GM12878 (cell line): ENCODE data around the gene C1orf74.

Experiments
- EED ChIP-seq: sonication (generic); IDR thresholded peaks from 2 replicates; pipeline ENCODE4 v1.6.1; 2016; ENCODE audit warnings: antibody characterized with exemption, low read depth
- NFYB ChIP-seq: IDR thresholded peaks from 2 replicates; pipeline ENCODE4 v1.6.1; 2011; ENCODE audit warnings: low read depth, mild to moderate bottlenecking, low read length, improper control_type of control experiment, moderate library complexity; ENCODE audit not compliant: insufficient read depth
- POLR2A ChIP-seq: IDR thresholded peaks from 2 replicates; pipeline ENCODE4 v1.6.1; 2011; ENCODE audit warnings: low read depth, mild to moderate bottlenecking, low read length
- TBL1XR1 ChIP-seq: IDR thresholded peaks from 2 replicates; pipeline ENCODE4 v1.6.1; 2012; ENCODE audit warnings: low read depth, low read length, improper control_type of control experiment
- ZNF207 ChIP-seq: fragments of 450-650 bp; IDR thresholded peaks from 2 replicates; pipeline ENCODE4 v1.6.1; 2014; ENCODE audit warnings: antibody characterized with exemption, mild to moderate bottlenecking, borderline replicate concordance
- ZNF24 ChIP-seq: fragments of 450-650 bp; IDR thresholded peaks from 2 replicates; pipeline ENCODE4 v1.6.1; 2017; ENCODE audit warnings: antibody characterized with exemption, mild to moderate bottlenecking
- TF ChIP-seq, protein P1 (sequence below): IDR thresholded peaks from 2 replicates; pipeline ENCODE4 v1.6.1; 2011; ENCODE audit warnings: borderline replicate concordance, low read depth, mild to moderate bottlenecking, moderate library complexity, mixed read lengths, low read length; ENCODE audit not compliant: insufficient read depth; ENCODE audit errors: extremely low read length
- TF ChIP-seq, protein P2 (sequence below), 3 experiments: IDR thresholded peaks in 2 of 3; conservative IDR thresholded peaks in 1 of 3; 2 replicates each; pipeline ENCODE4 v1.5.1; 2011; ENCODE audit warnings: low read depth in 3 of 3, low read length in 3 of 3, mild to moderate bottlenecking in 3 of 3, control low read depth in 2 of 3, moderate library complexity in 2 of 3, inconsistent platforms in 1 of 3, mixed read lengths in 1 of 3; ENCODE audit not compliant: control insufficient read depth in 2 of 3, insufficient read depth in 1 of 3; ENCODE audit errors: extremely low read depth in 1 of 3

DNA sequence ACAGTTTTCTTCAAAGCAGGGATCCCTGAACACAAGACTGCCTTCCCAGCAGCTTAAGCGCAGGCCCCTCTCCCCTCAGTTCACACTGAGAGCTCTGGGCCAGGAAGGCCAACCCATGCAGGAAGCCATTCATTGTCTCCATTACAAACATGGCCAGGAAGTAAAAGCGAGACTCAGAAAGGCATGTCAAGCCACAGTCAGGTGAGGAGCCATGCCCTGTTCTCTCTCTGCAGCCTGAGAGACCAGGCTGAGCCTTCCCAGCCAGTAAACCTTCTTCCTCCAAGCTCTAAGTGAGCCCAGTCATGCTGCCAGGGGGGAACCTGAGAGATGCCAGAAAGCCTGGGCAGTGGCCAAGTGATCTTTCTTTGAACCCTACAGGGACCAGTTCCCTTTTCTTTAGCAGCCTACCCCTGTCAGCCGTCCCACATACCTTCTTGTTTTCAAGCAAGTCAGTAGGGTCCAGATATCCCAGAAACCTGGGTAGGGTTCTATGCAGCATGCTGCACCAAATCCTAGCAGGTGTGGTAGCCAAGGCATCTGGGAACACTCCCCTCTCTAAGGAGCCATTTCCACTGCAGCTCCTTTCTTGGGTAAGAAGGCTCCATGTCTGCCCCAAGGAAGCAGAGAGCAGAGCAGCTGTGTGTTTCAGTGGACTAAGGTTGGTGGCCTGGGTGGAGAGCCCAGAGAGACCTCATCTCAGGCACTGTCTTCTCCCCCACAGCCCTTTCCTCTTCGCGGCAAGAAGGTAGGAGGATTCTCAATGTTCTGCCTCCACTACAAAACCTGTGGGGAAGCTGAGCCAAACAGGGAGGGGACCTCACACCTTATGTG is 27.5 kb downstream of the C1orf74 start:
- TF ChIP-seq, protein P1, sequence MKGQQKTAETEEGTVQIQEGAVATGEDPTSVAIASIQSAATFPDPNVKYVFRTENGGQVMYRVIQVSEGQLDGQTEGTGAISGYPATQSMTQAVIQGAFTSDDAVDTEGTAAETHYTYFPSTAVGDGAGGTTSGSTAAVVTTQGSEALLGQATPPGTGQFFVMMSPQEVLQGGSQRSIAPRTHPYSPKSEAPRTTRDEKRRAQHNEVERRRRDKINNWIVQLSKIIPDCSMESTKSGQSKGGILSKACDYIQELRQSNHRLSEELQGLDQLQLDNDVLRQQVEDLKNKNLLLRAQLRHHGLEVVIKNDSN: no peak
- TF ChIP-seq TBL1XR1 (no peak), ZNF207 (no peak), EED (peak; percentile 23; the same call in 1 of the 2 replicates), NFYB (no peak), ZNF24 (no peak), POLR2A (no peak; the same call in 1 of the 2 replicates)
- TF ChIP-seq, protein P2, sequence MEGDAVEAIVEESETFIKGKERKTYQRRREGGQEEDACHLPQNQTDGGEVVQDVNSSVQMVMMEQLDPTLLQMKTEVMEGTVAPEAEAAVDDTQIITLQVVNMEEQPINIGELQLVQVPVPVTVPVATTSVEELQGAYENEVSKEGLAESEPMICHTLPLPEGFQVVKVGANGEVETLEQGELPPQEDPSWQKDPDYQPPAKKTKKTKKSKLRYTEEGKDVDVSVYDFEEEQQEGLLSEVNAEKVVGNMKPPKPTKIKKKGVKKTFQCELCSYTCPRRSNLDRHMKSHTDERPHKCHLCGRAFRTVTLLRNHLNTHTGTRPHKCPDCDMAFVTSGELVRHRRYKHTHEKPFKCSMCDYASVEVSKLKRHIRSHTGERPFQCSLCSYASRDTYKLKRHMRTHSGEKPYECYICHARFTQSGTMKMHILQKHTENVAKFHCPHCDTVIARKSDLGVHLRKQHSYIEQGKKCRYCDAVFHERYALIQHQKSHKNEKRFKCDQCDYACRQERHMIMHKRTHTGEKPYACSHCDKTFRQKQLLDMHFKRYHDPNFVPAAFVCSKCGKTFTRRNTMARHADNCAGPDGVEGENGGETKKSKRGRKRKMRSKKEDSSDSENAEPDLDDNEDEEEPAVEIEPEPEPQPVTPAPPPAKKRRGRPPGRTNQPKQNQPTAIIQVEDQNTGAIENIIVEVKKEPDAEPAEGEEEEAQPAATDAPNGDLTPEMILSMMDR (IDR thresholded peaks at IDR 0.05 in 2 of 3, conservative IDR thresholded peaks at IDR 0.05 in 1 of 3; ENCODE audit: control insufficient read depth in 2 of 3, extremely low read depth in 1 of 3, insufficient read depth in 1 of 3, low read depth in 3 of 3, low read length in 3 of 3): no peak
